ENCODE results near the gene CCDC152. TPM values are rescaled to one million over a fixed set of nuclear protein-coding genes. Genes with fewer than 3 reads are reported as not detected.

Gene CCDC152
- total and polyA plus RNA-seq, 8 donors, result 0.19 to 1.3 (median 0.59) TPM

- H3K36me3 ChIP-seq, result peaks cover 0 to 27% (median 12%) of the 10 kb centered on the region in 3 donors
- FAIRE-seq (no peak), ATAC-seq (peak in 1 of 4 donors; percentile 12), DNase-seq (no peak)
- H3K9me3 ChIP-seq, result no peaks in the 10 kb centered on the region
- H3K4me3 ChIP-seq, result no peak overlapping the region
- intact Hi-C loops (cut with DNase I), result no loop called here
- no peak overlapping the region for H3K27ac ChIP-seq
- H3K27me3 ChIP-seq, result no peaks in the 10 kb centered on the region
- no peaks in the 10 kb centered on the region for H3K4me1 ChIP-seq
- TF ChIP-seq CTCF (IDR thresholded peaks at IDR 0.05), result no peak
- 90 to 94% methylated on average over 6 of the region's 6 CpGs for whole genome bisulfite sequencing, 2 donors
These were observed 41.9 kb downstream of the CCDC152 start for GRCh38 chr5:42798284-42799240.

GRCh38 chr5:42799241-42799608, 42.6 kb downstream of the CCDC152 start:
- Histone ChIP-seq H3K9me3 (no peaks in the 10 kb centered on the region), H3K4me1 (no peaks in the 10 kb centered on the region), H3K4me3 (no peak overlapping the region), H3K27ac (no peak overlapping the region), H3K27me3 (no peaks in the 10 kb centered on the region), H3K36me3 (peaks cover 0 to 34% (median 12%) of the 10 kb centered on the region in 3 donors)
- ATAC-seq (no peak), DNase-seq (no peak), FAIRE-seq (no peak)
- TF ChIP-seq CTCF (IDR thresholded peaks at IDR 0.05), result no peak
- intact Hi-C loops (cut with DNase I), result no loop called here

GRCh38 chr5:42799668-42800114, 43.1 kb downstream of the CCDC152 start:
- no peaks in the 10 kb centered on the region for H3K4me1 ChIP-seq
- intact Hi-C loops (cut with DNase I), result no loop called here
- H3K36me3 ChIP-seq, result peaks cover 0 to 38% (median 12%) of the 10 kb centered on the region in 3 donors

GRCh38 chr5:42800748-42801330, 44.2 kb downstream of the CCDC152 start:
- no peak for DNase-seq
- H3K27ac ChIP-seq, result no peak overlapping the region
- intact Hi-C loops (cut with DNase I), result no loop called here
- TF ChIP-seq CTCF (IDR thresholded peaks at IDR 0.05), result no peak
- no peaks in the 10 kb centered on the region for H3K27me3 ChIP-seq
- no peaks in the 10 kb centered on the region for H3K4me1 ChIP-seq
- H3K36me3 ChIP-seq, result peaks cover 0 to 49% (median 12%) of the 10 kb centered on the region in 3 donors
- WGBS, 2 donors, result 80 to 87% methylated on average over 8 of the region's 8 CpGs
- H3K9me3 ChIP-seq, result no peaks in the 10 kb centered on the region
- FAIRE-seq, result no peak
- ATAC-seq, result no peak
- no peak overlapping the region for H3K4me3 ChIP-seq

More at GRCh38 chr5:42799668-42800114, 43.1 kb downstream of the CCDC152 start:
- no peak overlapping the region for H3K4me3 ChIP-seq
- no peak for FAIRE-seq
- no peak for TF ChIP-seq CTCF (IDR thresholded peaks at IDR 0.05)
- no peak for DNase-seq
- WGBS, 2 donors, result 92 to 97% methylated on average over 9 of the region's 9 CpGs
- H3K9me3 ChIP-seq, result no peaks in the 10 kb centered on the region
- H3K27me3 ChIP-seq, result no peaks in the 10 kb centered on the region
- H3K27ac ChIP-seq, result no peak overlapping the region
- no peak for ATAC-seq

Data from pancreas (tissue), 10 donors.